H1 (cell line): Measurements from ENCODE around the gene USP13. TPM values are rescaled to one million over a fixed set of nuclear protein-coding genes. Genes with fewer than 3 reads are reported as not detected.

Source experiments
- CTCF ChIA-PET: fragments of 300-600 bp; sonication (Branson Sonifier 250); formaldehyde crosslinking; loops from one replicate; lab custom pipeline; 2021; ENCODE audit not compliant: partially characterized antibody; lab: Charles Lee
- POLR2A ChIA-PET: fragments of 300-600 bp; sonication (Branson Sonifier 250); formaldehyde crosslinking; loops from one replicate; lab custom pipeline; 2021; ENCODE audit warnings: inconsistent platforms; ENCODE audit not compliant: partially characterized antibody; lab: Charles Lee
- DNase-seq, 2 experiments: peaks; one replicate each; pipeline versions ENCODE4 v3.0.0 to v3.0.0-alpha.2; 2010 to 2022; ENCODE audit warnings: low spot score in 2 of 2, low read depth in 1 of 2, mixed read lengths in 1 of 2
- FAIRE-seq: peaks from 2 replicates; lab custom pipeline; 2011; peaks lifted over from hg19 to GRCh38; lab: Jason Lieb, UNC
- H2AFZ ChIP-seq: 2 replicates; pipeline ENCODE4 v1.8.1; 2012; ENCODE audit warnings: low read length, inconsistent platforms
- H2AK5ac ChIP-seq: 2 replicates; pipeline ENCODE4 v1.6.1; 2013; ENCODE audit warnings: low read depth, low read length
- H2BK120ac ChIP-seq: replicated peaks from 2 replicates; pipeline ENCODE3; 2013; ENCODE audit warnings: low read depth, low read length, inconsistent platforms
- H2BK12ac ChIP-seq: 2 replicates; pipeline ENCODE4 v1.6.1; 2013; ENCODE audit warnings: low read depth, low read length
- H2BK15ac ChIP-seq: 2 replicates; pipeline ENCODE4 v1.6.1; 2013; ENCODE audit warnings: low read length
- H2BK20ac ChIP-seq: 2 replicates; pipeline ENCODE4 v1.6.1; 2013; ENCODE audit warnings: low read length
- H2BK5ac ChIP-seq: 2 replicates; pipeline ENCODE4 v1.6.1; 2013; ENCODE audit warnings: low read depth, low read length
- H3K14ac ChIP-seq: 2 replicates; pipeline ENCODE4 v1.6.1; 2013; ENCODE audit warnings: inconsistent platforms; ENCODE audit not compliant: insufficient read length
- H3K18ac ChIP-seq: 2 replicates; pipeline ENCODE4 v1.6.1; 2013; ENCODE audit warnings: low read length; ENCODE audit errors: extremely low read depth
- H3K23ac ChIP-seq: 2 replicates; pipeline ENCODE4 v1.6.1; 2013; ENCODE audit warnings: inconsistent platforms; ENCODE audit not compliant: insufficient read length
- H3K23me2 ChIP-seq: 2 replicates; pipeline ENCODE4 v1.6.1; 2013; ENCODE audit warnings: low read depth, low read length
- H3K27ac ChIP-seq: 2 replicates; pipeline ENCODE4 v1.6.1; 2011; ENCODE audit warnings: low read depth, low read length, inconsistent platforms
- H3K27me3 ChIP-seq, 4 experiments: replicated peaks in 1 of 4; 1 replicate in 1 of 4; 2 replicates in 3 of 4; pipeline versions ENCODE4 v1.6.1 to v1.8.1; 2011 to 2013; ENCODE audit warnings: low read length in 3 of 4, mild to moderate bottlenecking in 3 of 4, inconsistent platforms in 2 of 4, mixed read lengths in 2 of 4, moderate library complexity in 1 of 4; ENCODE audit not compliant: control insufficient read depth in 3 of 4, insufficient read depth in 3 of 4; ENCODE audit errors: extremely low read depth in 1 of 4
- H3K36me3 ChIP-seq, 4 experiments: 2 replicates each; pipeline versions ENCODE4 v1.6.1 to v1.8.1; 2011 to 2013; ENCODE audit warnings: mild to moderate bottlenecking in 4 of 4, low read length in 3 of 4, moderate library complexity in 2 of 4, control low read depth in 1 of 4, inconsistent platforms in 1 of 4; ENCODE audit not compliant: insufficient read depth in 4 of 4, control insufficient read depth in 2 of 4
- H3K4ac ChIP-seq: replicated peaks from 2 replicates; pipeline ENCODE3; 2013; ENCODE audit warnings: low read length, low read depth, mixed read lengths, inconsistent platforms; ENCODE audit not compliant: insufficient read length
- H3K4me1 ChIP-seq, 4 experiments: replicated peaks in 1 of 4; 1 replicate in 1 of 4; 2 replicates in 3 of 4; pipeline versions ENCODE4 v1.6.1 to v1.8.1; 2011 to 2013; ENCODE audit warnings: low read length in 3 of 4, inconsistent platforms in 2 of 4, mixed read lengths in 1 of 4; ENCODE audit not compliant: insufficient read depth in 4 of 4, control insufficient read depth in 3 of 4
- H3K4me2 ChIP-seq, 2 experiments: 2 replicates each; pipeline versions ENCODE4 v1.6.1 to v1.8.1; 2011 to 2013; ENCODE audit warnings: low read depth in 2 of 2, low read length in 2 of 2, control low read depth in 1 of 2, inconsistent platforms in 1 of 2, mild to moderate bottlenecking in 1 of 2; ENCODE audit not compliant: insufficient read depth in 1 of 2
- H3K4me3 ChIP-seq, 4 experiments: fragments of 200-600, 300-600 bp in 1 of 4; sonication (generic), shearing (Covaris generic), sonication (Bioruptor Twin) in 1 of 4; 2 replicates each; pipeline versions ENCODE4 v1.5.1 to v1.8.1; 2011 to 2016; ENCODE audit warnings: low read length in 4 of 4, low read depth in 3 of 4, control low read depth in 2 of 4, inconsistent platforms in 2 of 4, mild to moderate bottlenecking in 2 of 4, mixed read lengths in 1 of 4, moderate library complexity in 1 of 4; ENCODE audit not compliant: insufficient read depth in 2 of 4; ENCODE audit errors: extremely low read depth in 1 of 4
- H3K56ac ChIP-seq: replicated peaks from 2 replicates; pipeline ENCODE3; 2013; ENCODE audit warnings: low read depth, mild to moderate bottlenecking, mixed read lengths, low read length, inconsistent platforms; ENCODE audit not compliant: insufficient read length
- H3K79me1 ChIP-seq: 2 replicates; pipeline ENCODE4 v1.6.1; 2013; ENCODE audit warnings: low read depth, low read length, control low read depth
- H3K79me2 ChIP-seq, 2 experiments: 2 replicates each; pipeline versions ENCODE4 v1.6.1 to v1.8.1; 2012 to 2013; ENCODE audit warnings: low read length in 2 of 2, mild to moderate bottlenecking in 2 of 2, inconsistent platforms in 1 of 2; ENCODE audit not compliant: insufficient read depth in 2 of 2, control insufficient read depth in 1 of 2
- H3K9ac ChIP-seq, 4 experiments: replicated peaks in 1 of 4; 1 replicate in 1 of 4; 2 replicates in 3 of 4; pipeline versions ENCODE4 v1.6.1 to v1.8.1; 2011 to 2013; ENCODE audit warnings: low read depth in 3 of 4, low read length in 3 of 4, control low read depth in 2 of 4, mild to moderate bottlenecking in 2 of 4, moderate library complexity in 2 of 4, inconsistent platforms in 1 of 4; ENCODE audit errors: extremely low read depth in 1 of 4
- H3K9me3 ChIP-seq, 2 experiments: 2 replicates each; pipeline versions ENCODE4 v1.6.1 to v1.8.1; 2012 to 2013; ENCODE audit warnings: mild to moderate bottlenecking in 2 of 2, moderate library complexity in 2 of 2, control low read depth in 1 of 2, inconsistent platforms in 1 of 2, low read depth in 1 of 2, low read length in 1 of 2, mixed read lengths in 1 of 2; ENCODE audit not compliant: insufficient read depth in 2 of 2
- H4K20me1 ChIP-seq, 2 experiments: replicated peaks in 1 of 2; 2 replicates each; pipeline versions ENCODE3 to v1.8.1; 2011 to 2013; ENCODE audit warnings: inconsistent platforms in 2 of 2, low read length in 2 of 2, mild to moderate bottlenecking in 1 of 2; ENCODE audit not compliant: insufficient read depth in 2 of 2, control insufficient read depth in 1 of 2
- H4K5ac ChIP-seq: 2 replicates; pipeline ENCODE4 v1.6.1; 2013; ENCODE audit warnings: low read length, low read depth, mixed read lengths, inconsistent platforms; ENCODE audit not compliant: insufficient read length
- H4K8ac ChIP-seq: 2 replicates; pipeline ENCODE4 v1.8.0; 2013; ENCODE audit warnings: mild to moderate bottlenecking, moderate library complexity, low read length, inconsistent platforms; ENCODE audit not compliant: insufficient read depth; ENCODE audit errors: extremely low read depth
- H4K91ac ChIP-seq: replicated peaks from 2 replicates; pipeline ENCODE3; 2013; ENCODE audit warnings: low read length, mixed read lengths, inconsistent platforms; ENCODE audit not compliant: insufficient read length
- BRCA1 ChIP-seq: IDR thresholded peaks from 2 replicates; pipeline ENCODE4 v1.6.1; 2012; ENCODE audit warnings: low read depth, low read length, improper control_type of control experiment
- CTBP2 ChIP-seq: IDR thresholded peaks from 2 replicates; pipeline ENCODE4 v1.7.0; 2011; ENCODE audit warnings: borderline replicate concordance, mild to moderate bottlenecking, moderate library complexity, mixed read lengths, low read length; ENCODE audit not compliant: insufficient read depth, insufficient read length
- GABPA ChIP-seq: IDR thresholded peaks from 2 replicates; pipeline ENCODE4 v1.6.1; 2011; ENCODE audit warnings: mild to moderate bottlenecking, low read length, moderate library complexity, borderline replicate concordance; ENCODE audit not compliant: insufficient read depth
- HDAC6 ChIP-seq: IDR thresholded peaks from one replicate; pipeline ENCODE4 v1.7.1; 2012; ENCODE audit warnings: low read depth, mild to moderate bottlenecking, inconsistent platforms, low read length, moderate library complexity
- MAFK ChIP-seq: IDR thresholded peaks from 2 replicates; pipeline ENCODE4 v1.6.1; 2012; ENCODE audit warnings: low read depth, mild to moderate bottlenecking, improper control_type of control experiment, low read length
- NANOG ChIP-seq: IDR thresholded peaks from 2 replicates; pipeline ENCODE4 v1.6.1; 2011; ENCODE audit warnings: low read length, low read depth, mild to moderate bottlenecking, inconsistent platforms; ENCODE audit not compliant: insufficient read depth, poor library complexity, severe bottlenecking
- POU5F1 ChIP-seq: IDR thresholded peaks from 2 replicates; pipeline ENCODE4 v1.6.1; 2011; ENCODE audit warnings: low read depth, mild to moderate bottlenecking, low read length, moderate library complexity
- RXRA ChIP-seq: IDR thresholded peaks from 2 replicates; pipeline ENCODE4 v1.6.1; 2011; ENCODE audit warnings: low read depth, mild to moderate bottlenecking, low read length, moderate library complexity; ENCODE audit not compliant: insufficient read depth
- SP1 ChIP-seq: IDR thresholded peaks from 2 replicates; pipeline ENCODE4 v1.6.1; 2011; ENCODE audit warnings: low read depth, low read length
- USF2 ChIP-seq: IDR thresholded peaks from 2 replicates; pipeline ENCODE4 v1.6.1; 2011; ENCODE audit warnings: low read length, improper control_type of control experiment
- WGBS, 2 experiments: shearing (Covaris generic) in 1 of 2; methylation state at CpG; one replicate each; pipeline versions ENCODE4 v1.1.6 to v1.1.7; 2013 to 2015; ENCODE audit warnings: low lambda C conversion rate in 2 of 2, mixed read lengths in 2 of 2, inconsistent platforms in 1 of 2, low coverage in 1 of 2, missing lambda C conversion rate in 1 of 2; ENCODE audit not compliant: insufficient replicate concordance in 2 of 2, insufficient coverage in 1 of 2, insufficient read length in 1 of 2; ENCODE audit errors: extremely low coverage in 1 of 2, missing lambda C conversion rate in 1 of 2; 5-methylcytosine and 5-hydroxymethylcytosine counted together
- polyA plus RNA-seq, 7 experiments: library from polyadenylated mRNA; depleted of rRNA in 3 of 7; stranded (reverse) in 5 of 7; unstranded in 2 of 7; fragments of >200 nt in 5 of 7; fragments of 200-250 nt in 2 of 7; gene quantifications; 1 replicate in 5 of 7; 2 replicates in 1 of 7; 4 replicates in 1 of 7; pipeline versions ENCODE4 v1.2.1 to v1.2.3, GENCODE V29; 2011 to 2013; ENCODE audit warnings: missing spikeins in 2 of 7, mixed read lengths in 2 of 7
- total RNA-seq: library from RNA; stranded (reverse); fragmentation: NEBNext Ultra II Directional; extraction: Animal tissue kit (Norgen Biotek cat#: 25700); gene quantifications from 2 replicates; pipeline ENCODE4 v1.2.1, GENCODE V29; 2021

Gene USP13
- total and polyA plus RNA-seq, 2 of the 8 experiments (the other 6 are each of a cell fraction or from before 2014, with no cell fraction given): 7.9 to 25.9 TPM

- Histone ChIP-seq H3K4ac (peak overlapping the region; percentile 91), H2BK120ac (no peak overlapping the region), H2AK5ac (no peak overlapping the region), H4K91ac (peak overlapping the region; percentile 71), H3K27me3 (no peaks in the 10 kb centered on the region), H2BK15ac (peak overlapping the region; percentile 81; the same call in 1 of the 2 replicates), H3K36me3 (no peaks in the 10 kb centered on the region), H3K79me1 (peaks cover 10% of the 10 kb centered on the region), H3K14ac (no peak overlapping the region), H3K4me1 (peaks cover 3 to 8% (median 5%) of the 10 kb centered on the region in 4 experiments; a peak in 6 of 7 replicates), H2BK20ac (no peak overlapping the region), H3K27ac (peak overlapping the region; percentile 81), H3K4me3 (peak overlapping the region; percentile 62 to 97 (median 84)), H3K23me2 (peaks cover 5% of the 10 kb centered on the region; the same call in 1 of the 2 replicates), H3K9me3 (no peaks in the 10 kb centered on the region), H4K5ac (peak overlapping the region; percentile 94), H3K4me2 (peak overlapping the region; percentile 76 to 95), H3K79me2 (peaks cover 5 to 42% of the 10 kb centered on the region in 2 experiments), H4K8ac (peak overlapping the region; percentile 95), H3K9ac (peak overlapping the region; percentile 72 to 97 (median 96)), H2BK5ac (peak overlapping the region; percentile 52; the same call in 1 of the 2 replicates), H2BK12ac (peak overlapping the region; percentile 55), H3K23ac (no peak overlapping the region), H4K20me1 (peaks cover 0 to 6% of the 10 kb centered on the region in 2 experiments), H3K18ac (peak overlapping the region; percentile 96), H2AFZ (peak overlapping the region; percentile 86; the same call in 1 of the 2 replicates), H3K56ac (peak overlapping the region; percentile 69)
- DNase-seq (peak in 1 of 2 experiments; percentile 82), FAIRE-seq (no peak)
- 2% methylated on average over 70 of the region's 77 CpGs; no CpG with 5 or more reads in 1 of the 2 experiments for WGBS, 2 experiments
- ChIA-PET CTCF (interaction anchor here (0.9 to 1.5 kb wide), 3 partner anchors 9 to 47 kb away, joined by 3 to 7 read pairs (median 6); no protein-coding TSS in a partner anchor), POLR2A (interaction anchor here (0.7 to 2.7 kb wide), 18 partner anchors 9 to 330 kb away, joined by 3 to 11 read pairs (median 4); partner anchors contain the start of genes MRPL47, NDUFB5 and ZNF639)
- no peak for TF ChIP-seq CTBP2
- TF ChIP-seq GABPA: no peak
- no peak for TF ChIP-seq RXRA
- no peak for TF ChIP-seq POU5F1
- TF ChIP-seq MAFK: no peak
- TF ChIP-seq SP1: no peak
- no peak for TF ChIP-seq BRCA1
- no peak for TF ChIP-seq HDAC6
- TF ChIP-seq NANOG: no peak
- TF ChIP-seq USF2: peak; percentile 11; the same call in 1 of the 2 replicates
Observed at GRCh38 chr3:179653096-179653797, 407 bp downstream of the USP13 start.
